ENCODE data around the gene MROH9.

Gene MROH9

GRCh38 chr1:170967042-170967910 lies 31.9 kb downstream of the MROH9 start:
- no peak for DNase-seq

DNA sequence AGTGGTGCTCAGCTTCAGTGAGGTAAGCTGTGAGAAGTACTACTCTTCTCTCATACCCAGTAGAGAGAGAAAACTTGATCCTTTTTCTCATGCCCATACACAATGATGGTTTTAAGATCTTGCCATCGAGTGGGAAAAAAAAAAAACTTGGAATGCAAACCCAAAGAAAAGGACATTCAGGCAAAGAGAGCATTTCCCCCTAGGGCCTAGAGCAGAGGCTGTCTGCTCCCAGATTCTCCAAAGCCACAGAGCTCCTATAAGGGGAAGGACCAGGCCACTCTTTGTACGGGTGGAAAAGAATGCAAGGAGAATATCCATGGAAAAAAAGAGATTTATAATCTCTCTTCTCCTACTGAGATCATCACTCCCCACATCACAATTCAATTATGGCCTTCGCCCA lies 34.9 kb downstream of the MROH9 start:
- DNase-seq = no peak

GRCh38 chr1:170978371-170978910 lies 43.1 kb downstream of the MROH9 start:
- DNase-seq = no peak

DNA sequence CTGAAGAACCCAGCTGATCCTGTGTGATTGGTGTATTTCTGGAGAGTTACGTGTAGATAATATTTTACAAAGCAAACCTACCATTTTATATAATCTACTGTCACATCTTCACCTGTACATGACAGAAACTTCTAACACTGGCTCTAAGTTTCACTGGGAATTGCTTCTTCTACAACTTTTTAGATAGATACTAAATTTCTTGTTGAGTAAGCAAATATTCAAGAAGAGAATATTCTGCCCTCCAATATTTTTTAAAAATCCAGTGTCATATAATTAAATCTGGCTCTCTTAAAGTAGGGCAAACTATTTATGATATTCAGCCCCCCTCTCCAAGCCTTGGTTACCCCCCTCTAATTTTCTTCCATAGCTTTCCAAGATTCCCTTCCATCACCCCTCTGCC lies 50.1 kb downstream of the MROH9 start:
- DNase-seq = no peak

- no peak for DNase-seq
Measured at GRCh38 chr1:170986901-170987300, 51.6 kb downstream of the MROH9 start.

GRCh38 chr1:170987424-170987823 lies 52.1 kb downstream of the MROH9 start:
- no peak for DNase-seq

GRCh38 chr1:170993151-170993550 lies 57.8 kb downstream of the MROH9 start:
- no peak for DNase-seq

GRCh38 chr1:170993717-170994116 lies 58.4 kb downstream of the MROH9 start:
- DNase-seq = no peak

DNA sequence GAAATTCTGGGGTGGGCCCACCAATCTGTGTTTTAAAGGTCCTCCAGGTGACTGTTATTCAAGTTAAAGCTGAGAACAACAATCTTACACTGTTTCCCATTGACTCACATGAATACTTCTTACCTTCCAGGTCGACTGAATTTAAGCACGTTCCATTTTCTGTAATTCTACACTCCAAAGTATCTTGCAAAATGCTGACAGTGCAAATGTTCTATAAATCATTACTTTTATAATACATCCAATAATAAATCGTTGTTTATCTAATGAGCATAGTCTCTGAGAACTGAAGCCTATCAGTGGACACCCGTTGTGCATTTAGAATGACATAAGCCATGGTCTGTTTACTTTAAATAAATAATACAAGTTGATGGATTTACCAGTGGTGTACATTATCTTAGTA lies 79.5 kb downstream of the MROH9 start:
- no peak for DNase-seq

- DNase-seq = no peak
Measured at GRCh38 chr1:171017426-171017825, 82.1 kb downstream of the MROH9 start.

DNA sequence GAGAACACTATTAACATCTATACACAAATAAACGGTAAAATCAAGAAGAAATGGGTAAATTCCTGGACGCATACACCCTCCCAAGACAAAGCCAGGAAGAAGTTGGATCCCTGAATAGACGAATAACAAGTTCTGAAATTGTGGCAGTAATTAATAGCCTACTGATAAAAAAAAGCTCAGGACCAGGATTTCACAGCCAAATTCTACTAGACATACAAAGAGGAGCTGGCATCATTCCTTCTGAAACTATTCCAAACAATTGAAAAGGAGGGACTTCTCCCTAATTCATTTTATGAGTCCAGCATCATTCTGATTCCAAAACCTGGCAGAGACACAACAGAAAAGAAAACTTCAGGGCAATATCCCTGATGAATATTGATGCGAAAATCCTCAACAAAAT lies 84.6 kb downstream of the MROH9 start:
- no peak for DNase-seq

DNA sequence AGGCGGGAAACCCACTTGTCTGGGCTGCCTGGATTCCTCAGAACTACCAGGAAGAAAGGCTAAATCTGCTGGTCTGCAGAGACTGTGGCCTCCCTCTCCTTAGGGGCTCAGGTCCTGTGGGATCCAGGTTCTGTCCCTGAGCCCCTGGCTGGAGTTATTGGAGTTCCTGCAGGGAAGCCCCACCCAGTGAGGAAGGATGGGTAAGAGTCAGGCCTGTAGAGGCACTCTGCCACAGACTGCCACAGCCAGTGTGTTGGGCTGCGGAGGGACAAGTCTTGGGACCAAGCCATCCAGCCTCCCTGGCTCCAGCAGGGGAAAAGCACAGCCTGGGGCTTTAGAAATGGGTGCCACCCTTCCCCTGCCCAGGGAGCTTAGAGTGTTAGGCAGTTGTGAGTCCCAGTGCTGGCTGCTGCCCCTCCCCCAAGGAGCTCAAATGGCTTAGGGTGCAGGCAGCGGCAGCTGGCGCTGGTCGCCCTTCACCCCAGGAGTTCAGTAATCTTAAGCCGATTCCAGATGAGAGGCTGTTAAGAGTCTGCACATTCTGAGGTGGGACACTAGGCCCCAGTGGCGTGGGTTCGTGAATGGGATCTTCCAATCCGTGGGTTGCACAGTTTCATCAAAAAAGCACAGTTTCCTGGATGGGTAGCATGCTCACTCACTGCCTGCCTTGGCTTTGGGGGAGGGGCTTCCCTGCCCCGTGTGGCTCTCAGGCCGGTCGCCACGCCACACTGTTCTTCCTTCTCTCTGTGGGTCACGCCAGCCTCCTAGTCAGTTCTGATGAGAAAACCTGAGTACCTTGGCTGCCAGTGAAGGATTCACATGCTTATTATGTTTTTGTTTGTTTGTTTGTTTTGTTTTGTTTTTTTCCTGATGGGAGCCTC lies 97.7 kb downstream of the MROH9 start:
- no peak for DNase-seq

- no peak for DNase-seq
Measured at GRCh38 chr1:171037626-171038025, 102.3 kb downstream of the MROH9 start.

- no peak for DNase-seq
Measured at GRCh38 chr1:171038284-171038683, 103.0 kb downstream of the MROH9 start.

GRCh38 chr1:171048014-171048413 lies 112.7 kb downstream of the MROH9 start:
- no peak for DNase-seq

- no peak for DNase-seq
Measured at GRCh38 chr1:171052977-171053376, 117.6 kb downstream of the MROH9 start.

DNA sequence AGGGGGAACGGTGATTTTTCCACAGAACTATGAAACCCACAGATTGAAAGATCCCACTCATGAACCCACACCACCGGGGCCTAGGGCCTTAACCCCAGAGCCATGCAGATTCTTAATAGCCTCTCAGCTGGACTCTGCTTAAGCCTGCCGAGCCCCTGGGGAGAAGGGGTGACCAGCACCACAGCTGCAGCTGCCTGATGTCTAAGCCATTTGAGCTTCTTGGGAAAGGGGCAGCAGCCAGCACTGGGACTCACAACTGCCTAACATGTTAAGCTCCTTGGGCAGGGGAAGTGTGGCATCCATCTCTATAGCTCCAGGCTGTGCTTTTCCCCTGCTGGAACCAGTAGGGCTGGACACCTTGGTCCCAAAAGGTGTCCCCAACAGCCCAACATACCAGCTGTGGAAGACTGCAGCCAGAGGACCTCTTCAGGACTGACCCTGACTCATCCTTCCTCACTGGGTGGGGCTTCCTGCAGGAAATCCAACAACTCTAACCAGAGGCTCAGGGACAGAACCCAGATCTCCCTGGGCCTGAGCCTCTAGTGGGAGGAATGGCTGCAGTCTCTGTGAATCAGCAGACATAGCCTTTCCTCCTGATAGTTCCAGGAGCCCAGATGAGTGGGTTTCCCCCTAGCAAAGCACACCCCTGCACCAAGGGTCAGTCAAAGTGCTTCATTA lies 120.8 kb downstream of the MROH9 start:
- DNase-seq = no peak

GRCh38 chr1:171061425-171062143 lies 126.2 kb downstream of the MROH9 start:
- no peak for DNase-seq

DNA sequence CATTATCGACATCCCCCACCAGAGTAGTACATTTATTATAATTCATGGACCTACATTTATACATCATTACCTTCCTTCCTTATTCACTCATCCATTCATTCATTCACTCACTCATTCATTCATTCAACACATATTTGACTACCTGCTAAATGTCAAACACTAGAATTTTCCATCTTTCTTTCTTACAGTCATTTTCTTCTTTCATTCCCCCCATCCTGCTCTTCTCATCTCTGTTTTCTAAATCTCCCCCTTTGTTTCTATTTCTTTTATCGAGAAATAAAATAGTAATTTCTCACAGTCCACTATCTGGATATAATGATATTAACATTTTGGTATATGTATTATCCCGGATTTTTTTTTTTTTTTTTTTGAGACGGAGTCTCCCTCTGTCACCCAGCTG lies 127.6 kb downstream of the MROH9 start:
- no peak for DNase-seq

GRCh38 chr1:171075041-171075440 lies 139.7 kb downstream of the MROH9 start:
- no peak for DNase-seq

GRCh38 chr1:171081314-171081753 lies 146.0 kb downstream of the MROH9 start:
- no peak for DNase-seq

DNA sequence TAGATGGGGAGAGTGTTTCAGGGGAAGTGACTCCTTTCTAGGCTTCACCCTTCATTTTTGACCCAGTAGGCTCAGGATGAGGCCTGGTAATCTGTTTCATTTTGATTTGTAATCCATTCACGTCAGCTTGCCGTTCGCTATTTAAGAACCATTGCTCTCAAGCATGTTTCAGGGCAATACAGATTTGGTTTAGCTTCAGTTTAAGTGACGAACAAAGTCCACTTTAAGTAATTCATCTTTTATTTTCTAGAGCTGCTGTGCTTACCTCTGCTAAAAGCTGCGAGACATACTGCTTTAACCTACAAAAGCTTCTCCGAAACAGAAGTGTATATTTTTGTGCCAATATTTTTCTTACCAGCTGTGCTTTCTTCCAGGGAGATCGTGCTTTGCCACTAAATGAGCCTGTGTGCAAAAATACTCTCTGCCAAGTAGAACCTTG lies 146.4 kb downstream of the MROH9 start:
- DNase-seq = no peak

All from activated CD4-positive, alpha-beta T cell treated with anti-CD3 and anti-CD28 coated beads, Interleukin-2, amount 50 U/mL, for 1 hour (primary cell).